DMS 273 (cell line): Measurements from ENCODE around the gene ZNF827.
A peak's percentile ranks its signal among the peaks of the same experiment; 100 is the strongest.

Source experiments
- DNase-seq: peaks from one replicate; lab custom pipeline; 2025; ENCODE audit not compliant: unreplicated experiment; lab: John Stamatoyannopoulos, UW

The ZNF827 gene

GRCh38 chr4:145804116-145804515, 134.5 kb downstream of the ZNF827 start:
- peak; percentile 74 for DNase-seq

GRCh38 chr4:145799223-145799622, 139.4 kb downstream of the ZNF827 start:
- DNase-seq, result no peak

- DNase-seq, result no peak
Measured at GRCh38 chr4:145797278-145797677, 141.3 kb downstream of the ZNF827 start.

GRCh38 chr4:145796346-145796745, 142.3 kb downstream of the ZNF827 start:
- DNase-seq, result no peak

- DNase-seq, result no peak
Measured at GRCh38 chr4:145795521-145795920, 143.1 kb downstream of the ZNF827 start.

- no peak for DNase-seq
Measured at GRCh38 chr4:145792429-145792828, 146.2 kb downstream of the ZNF827 start.

- no peak for DNase-seq
Measured at GRCh38 chr4:145791988-145792387, 146.6 kb downstream of the ZNF827 start.

- no peak for DNase-seq
Measured at GRCh38 chr4:145788755-145789154, 149.9 kb downstream of the ZNF827 start.

- no peak for DNase-seq
Measured at GRCh38 chr4:145786830-145787229, 151.8 kb downstream of the ZNF827 start.

GRCh38 chr4:145786261-145786660, 152.4 kb downstream of the ZNF827 start:
- peak; percentile 51 for DNase-seq

- DNase-seq, result no peak
Measured at GRCh38 chr4:145785391-145786008, 153.1 kb downstream of the ZNF827 start.

- no peak for DNase-seq
Measured at GRCh38 chr4:145784036-145784435, 154.6 kb downstream of the ZNF827 start.

- DNase-seq, result no peak
Measured at GRCh38 chr4:145782756-145783155, 155.9 kb downstream of the ZNF827 start.

GRCh38 chr4:145781351-145781750, 157.3 kb downstream of the ZNF827 start:
- DNase-seq, result no peak

GRCh38 chr4:145779319-145779801, 159.3 kb downstream of the ZNF827 start:
- DNase-seq, result no peak

GRCh38 chr4:145776208-145776607, 162.4 kb downstream of the ZNF827 start:
- no peak for DNase-seq

- peak; percentile 11 for DNase-seq
Measured at GRCh38 chr4:145775406-145775805, 163.2 kb downstream of the ZNF827 start.

GRCh38 chr4:145774473-145774872, 164.2 kb downstream of the ZNF827 start:
- no peak for DNase-seq

GRCh38 chr4:145773581-145774234, 164.9 kb downstream of the ZNF827 start:
- no peak for DNase-seq

GRCh38 chr4:145772347-145772746, 166.3 kb downstream of the ZNF827 start:
- DNase-seq, result no peak

- no peak for DNase-seq
Measured at GRCh38 chr4:145770124-145770523, 168.5 kb downstream of the ZNF827 start.

- DNase-seq, result no peak
Measured at GRCh38 chr4:145769450-145770037, 169.1 kb downstream of the ZNF827 start.
